ENCODE results near the gene LKAAEAR1. TPM values are rescaled to one million over a fixed set of nuclear protein-coding genes. Genes with fewer than 3 reads are reported as not detected.

LKAAEAR1 gene
- total and polyA plus RNA-seq, 9 of the 15 experiments (the other 6 are each of a cell fraction or from before 2014, with no cell fraction given) = not detected

DNA sequence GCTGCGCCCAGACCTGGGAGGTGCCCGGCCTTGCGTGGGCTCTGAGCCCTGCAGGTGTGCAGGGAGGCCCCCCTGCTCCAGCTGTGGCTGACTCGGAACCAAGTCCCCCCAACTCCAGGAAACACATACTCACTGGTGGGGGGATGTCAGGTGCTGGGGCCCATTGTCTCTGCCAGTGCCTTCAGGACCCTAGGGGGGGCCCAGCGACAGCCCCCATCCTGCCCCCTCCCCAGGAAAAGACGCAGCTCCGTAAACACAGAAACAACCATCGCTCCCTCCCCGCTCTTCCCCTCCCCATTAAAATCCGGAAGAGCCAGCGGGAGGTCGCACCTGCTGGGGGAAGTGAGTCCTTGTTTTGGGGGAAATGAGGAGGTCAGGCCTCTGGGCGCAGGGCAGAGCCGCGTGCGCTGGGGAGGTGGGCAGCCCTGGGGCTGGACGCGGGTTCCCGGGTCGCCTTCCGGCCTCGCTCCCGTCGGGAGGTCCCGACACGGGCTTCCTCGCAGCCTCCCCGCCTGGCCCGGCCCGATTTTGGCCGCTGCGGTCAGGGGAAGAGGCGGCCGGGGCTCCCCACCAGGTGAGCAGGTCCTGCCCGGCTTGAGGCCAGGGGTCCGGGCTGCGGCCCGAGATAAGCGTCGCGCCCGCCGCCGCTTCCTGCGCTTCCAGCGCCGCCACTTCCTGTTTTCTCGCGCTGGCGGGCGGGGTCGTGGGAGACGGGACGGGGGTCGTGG, 42.0 kb downstream of the LKAAEAR1 start (continued):
- TF ChIP-seq, protein P1, sequence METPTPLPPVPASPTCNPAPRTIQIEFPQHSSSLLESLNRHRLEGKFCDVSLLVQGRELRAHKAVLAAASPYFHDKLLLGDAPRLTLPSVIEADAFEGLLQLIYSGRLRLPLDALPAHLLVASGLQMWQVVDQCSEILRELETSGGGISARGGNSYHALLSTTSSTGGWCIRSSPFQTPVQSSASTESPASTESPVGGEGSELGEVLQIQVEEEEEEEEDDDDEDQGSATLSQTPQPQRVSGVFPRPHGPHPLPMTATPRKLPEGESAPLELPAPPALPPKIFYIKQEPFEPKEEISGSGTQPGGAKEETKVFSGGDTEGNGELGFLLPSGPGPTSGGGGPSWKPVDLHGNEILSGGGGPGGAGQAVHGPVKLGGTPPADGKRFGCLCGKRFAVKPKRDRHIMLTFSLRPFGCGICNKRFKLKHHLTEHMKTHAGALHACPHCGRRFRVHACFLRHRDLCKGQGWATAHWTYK (CRISPR knock-in tag; IDR thresholded peaks at IDR 0.05) = no peak
- TF ChIP-seq GABPA (tag; conservative IDR thresholded peaks at IDR 0.05; ENCODE audit: low read depth) (peak; percentile 74), DACH1 (IDR thresholded peaks at IDR 0.05; ENCODE audit: partially characterized antibody) (no peak), PHF21A (IDR thresholded peaks at IDR 0.05; ENCODE audit: borderline replicate concordance, low read depth) (peak; percentile 96), ZNF274 (IDR thresholded peaks at IDR 0.05; ENCODE audit: borderline replicate concordance, low read depth, low read length) (no peak), ZNF197 (CRISPR knock-in tag; IDR thresholded peaks at IDR 0.05; ENCODE audit: low read depth) (no peak), HDAC1 (IDR thresholded peaks at IDR 0.05) (peak in 1 of 2 experiments; percentile 71; a peak in 2 of 4 replicates), ZFPM2 (CRISPR knock-in tag; IDR thresholded peaks at IDR 0.05) (no peak), EP400 (IDR thresholded peaks at IDR 0.05) (peak; percentile 13; the same call in 1 of the 2 replicates), HNRNPLL (IDR thresholded peaks at IDR 0.05; ENCODE audit: low read depth, low read length, poor library complexity, severe bottlenecking) (peak; percentile 82), CBFA2T2 (conservative IDR thresholded peaks at IDR 0.05) (peak; percentile 63), ESRRA (IDR thresholded peaks at IDR 0.05; ENCODE audit: borderline replicate concordance, low read depth) (peak; percentile 70; the same call in 1 of the 2 replicates), ZBTB7A (IDR thresholded peaks at IDR 0.05; ENCODE audit: borderline replicate concordance, control insufficient read depth, low read depth, low read length) (peak; percentile 97), PHF20 (IDR thresholded peaks at IDR 0.05; ENCODE audit: partially characterized antibody) (peak; percentile 58), FOXJ2 (tag; IDR thresholded peaks at IDR 0.05) (no peak), GATAD2A (IDR thresholded peaks at IDR 0.05) (0 out of 2 replicates have a peak, but pooled peaks have one; percentile 28), RNF2 (IDR thresholded peaks at IDR 0.05) (0 out of 2 replicates have a peak, but pooled peaks have one; percentile 50), CBFA2T3 (IDR thresholded peaks at IDR 0.05) (peak; percentile 76)
- TF ChIP-seq, protein P2, sequence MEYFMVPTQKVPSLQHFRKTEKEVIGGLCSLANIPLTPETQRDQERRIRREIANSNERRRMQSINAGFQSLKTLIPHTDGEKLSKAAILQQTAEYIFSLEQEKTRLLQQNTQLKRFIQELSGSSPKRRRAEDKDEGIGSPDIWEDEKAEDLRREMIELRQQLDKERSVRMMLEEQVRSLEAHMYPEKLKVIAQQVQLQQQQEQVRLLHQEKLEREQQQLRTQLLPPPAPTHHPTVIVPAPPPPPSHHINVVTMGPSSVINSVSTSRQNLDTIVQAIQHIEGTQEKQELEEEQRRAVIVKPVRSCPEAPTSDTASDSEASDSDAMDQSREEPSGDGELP (CRISPR knock-in tag; IDR thresholded peaks at IDR 0.05; ENCODE audit: borderline replicate concordance) = peak; percentile 72
- TF ChIP-seq, protein P3, sequence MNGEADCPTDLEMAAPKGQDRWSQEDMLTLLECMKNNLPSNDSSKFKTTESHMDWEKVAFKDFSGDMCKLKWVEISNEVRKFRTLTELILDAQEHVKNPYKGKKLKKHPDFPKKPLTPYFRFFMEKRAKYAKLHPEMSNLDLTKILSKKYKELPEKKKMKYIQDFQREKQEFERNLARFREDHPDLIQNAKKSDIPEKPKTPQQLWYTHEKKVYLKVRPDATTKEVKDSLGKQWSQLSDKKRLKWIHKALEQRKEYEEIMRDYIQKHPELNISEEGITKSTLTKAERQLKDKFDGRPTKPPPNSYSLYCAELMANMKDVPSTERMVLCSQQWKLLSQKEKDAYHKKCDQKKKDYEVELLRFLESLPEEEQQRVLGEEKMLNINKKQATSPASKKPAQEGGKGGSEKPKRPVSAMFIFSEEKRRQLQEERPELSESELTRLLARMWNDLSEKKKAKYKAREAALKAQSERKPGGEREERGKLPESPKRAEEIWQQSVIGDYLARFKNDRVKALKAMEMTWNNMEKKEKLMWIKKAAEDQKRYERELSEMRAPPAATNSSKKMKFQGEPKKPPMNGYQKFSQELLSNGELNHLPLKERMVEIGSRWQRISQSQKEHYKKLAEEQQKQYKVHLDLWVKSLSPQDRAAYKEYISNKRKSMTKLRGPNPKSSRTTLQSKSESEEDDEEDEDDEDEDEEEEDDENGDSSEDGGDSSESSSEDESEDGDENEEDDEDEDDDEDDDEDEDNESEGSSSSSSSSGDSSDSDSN (IDR thresholded peaks at IDR 0.05; ENCODE audit: borderline replicate concordance in 1 of 2, low read depth in 2 of 2, low read length in 2 of 2) = peak; percentile 94 to 97; a peak in 3 of 4 replicates
- TF ChIP-seq, protein P4, sequence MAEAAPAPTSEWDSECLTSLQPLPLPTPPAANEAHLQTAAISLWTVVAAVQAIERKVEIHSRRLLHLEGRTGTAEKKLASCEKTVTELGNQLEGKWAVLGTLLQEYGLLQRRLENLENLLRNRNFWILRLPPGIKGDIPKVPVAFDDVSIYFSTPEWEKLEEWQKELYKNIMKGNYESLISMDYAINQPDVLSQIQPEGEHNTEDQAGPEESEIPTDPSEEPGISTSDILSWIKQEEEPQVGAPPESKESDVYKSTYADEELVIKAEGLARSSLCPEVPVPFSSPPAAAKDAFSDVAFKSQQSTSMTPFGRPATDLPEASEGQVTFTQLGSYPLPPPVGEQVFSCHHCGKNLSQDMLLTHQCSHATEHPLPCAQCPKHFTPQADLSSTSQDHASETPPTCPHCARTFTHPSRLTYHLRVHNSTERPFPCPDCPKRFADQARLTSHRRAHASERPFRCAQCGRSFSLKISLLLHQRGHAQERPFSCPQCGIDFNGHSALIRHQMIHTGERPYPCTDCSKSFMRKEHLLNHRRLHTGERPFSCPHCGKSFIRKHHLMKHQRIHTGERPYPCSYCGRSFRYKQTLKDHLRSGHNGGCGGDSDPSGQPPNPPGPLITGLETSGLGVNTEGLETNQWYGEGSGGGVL (CRISPR knock-in tag; IDR thresholded peaks at IDR 0.05) = no peak

Measured in K562 (cell line).